Activated naive CD8-positive, alpha-beta T cell treated with anti-CD3 and anti-CD28 coated beads, Interleukin-2, amount 50 U/mL, for 24 hours (primary cell): Measurements from ENCODE around the gene FADS2.

Source experiments
- ATAC-seq: fragments of 150-1000 bp; cut with Tn5 transposase; one replicate; pipeline ENCODE4 v1.10.0; 2021
- DNase-seq: peaks from one replicate; pipeline ENCODE4 v3.0.0; 2021
- H3K27ac Mint-ChIP-seq: one replicate; pipeline ENCODE4 v1.8.0; 2021; ENCODE audit warnings: mild to moderate bottlenecking, mixed read lengths
- H3K27me3 Mint-ChIP-seq: one replicate; pipeline ENCODE4 v1.8.0; 2021; ENCODE audit warnings: mixed read lengths
- H3K36me3 Mint-ChIP-seq: one replicate; pipeline ENCODE4 v1.8.0; 2021; ENCODE audit warnings: low read depth, mixed read lengths
- H3K4me1 Mint-ChIP-seq: one replicate; pipeline ENCODE4 v1.8.0; 2021; ENCODE audit warnings: mixed read lengths
- H3K4me3 Mint-ChIP-seq: one replicate; pipeline ENCODE4 v1.8.0; 2021; ENCODE audit warnings: mild to moderate bottlenecking, moderate library complexity, mixed read lengths
- H3K9me3 Mint-ChIP-seq: one replicate; pipeline ENCODE4 v1.8.0; 2021; ENCODE audit warnings: mixed read lengths

The FADS2 gene

GRCh38 chr11:61910187-61911127 lies 82.4 kb downstream of the FADS2 start:
- H3K9me3 Mint-ChIP-seq = no peaks in the 10 kb centered on the region
- no peak for DNase-seq
- no peak overlapping the region for H3K27ac Mint-ChIP-seq
- peaks cover 14% of the 10 kb centered on the region for H3K27me3 Mint-ChIP-seq
- H3K4me1 Mint-ChIP-seq = no peaks in the 10 kb centered on the region
- H3K4me3 Mint-ChIP-seq = no peak overlapping the region
- ATAC-seq = no peak
- H3K36me3 Mint-ChIP-seq = no peaks in the 10 kb centered on the region

- Mint-ChIP-seq H3K4me3 (no peak overlapping the region), H3K36me3 (no peaks in the 10 kb centered on the region)
Measured at GRCh38 chr11:61911128-61911700, 83.1 kb downstream of the FADS2 start.

GRCh38 chr11:61911701-61912529 lies 83.8 kb downstream of the FADS2 start:
- no peaks in the 10 kb centered on the region for H3K9me3 Mint-ChIP-seq
- DNase-seq (no peak), ATAC-seq (no peak)
- H3K36me3 Mint-ChIP-seq = no peaks in the 10 kb centered on the region
- peaks cover 24% of the 10 kb centered on the region for H3K27me3 Mint-ChIP-seq
- H3K4me3 Mint-ChIP-seq = no peak overlapping the region
- H3K27ac Mint-ChIP-seq = no peak overlapping the region
- H3K4me1 Mint-ChIP-seq = no peaks in the 10 kb centered on the region

More at GRCh38 chr11:61911128-61911700, 83.1 kb downstream of the FADS2 start:
- Mint-ChIP-seq H3K27ac (no peak overlapping the region), H3K9me3 (no peaks in the 10 kb centered on the region), H3K4me1 (no peaks in the 10 kb centered on the region), H3K27me3 (peaks cover 18% of the 10 kb centered on the region)
- DNase-seq (no peak), ATAC-seq (no peak)

DNA sequence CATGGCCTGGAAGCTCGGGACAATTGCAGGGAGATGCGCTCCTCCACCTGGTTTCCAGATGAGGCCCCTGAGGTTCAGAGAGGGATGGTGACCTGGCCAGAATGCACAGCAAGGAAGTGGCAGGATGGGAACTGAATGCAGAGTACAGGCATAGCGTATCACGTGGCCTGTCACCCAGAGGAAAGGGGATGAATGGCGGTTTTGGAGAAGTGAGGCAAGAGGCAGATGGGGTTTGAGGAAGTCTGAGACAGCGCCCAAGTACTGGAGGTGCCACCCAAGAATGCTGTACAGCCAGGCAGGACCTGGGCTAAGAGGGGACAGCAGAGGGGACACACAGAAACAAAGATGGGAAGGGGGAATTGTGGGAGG lies 84.4 kb downstream of the FADS2 start:
- H3K36me3 Mint-ChIP-seq = no peaks in the 10 kb centered on the region
- peaks cover 24% of the 10 kb centered on the region for H3K27me3 Mint-ChIP-seq
- no peaks in the 10 kb centered on the region for H3K4me1 Mint-ChIP-seq
- no peaks in the 10 kb centered on the region for H3K9me3 Mint-ChIP-seq
- ATAC-seq (no peak), DNase-seq (no peak)
- H3K27ac Mint-ChIP-seq = no peak overlapping the region
- no peak overlapping the region for H3K4me3 Mint-ChIP-seq

GRCh38 chr11:61912991-61913698 lies 85.0 kb downstream of the FADS2 start:
- ATAC-seq = no peak

GRCh38 chr11:61913699-61914395 lies 85.7 kb downstream of the FADS2 start:
- ATAC-seq = no peak
- no peaks in the 10 kb centered on the region for H3K36me3 Mint-ChIP-seq
- no peaks in the 10 kb centered on the region for H3K9me3 Mint-ChIP-seq
- no peak for DNase-seq
- peaks cover 38% of the 10 kb centered on the region for H3K27me3 Mint-ChIP-seq
- H3K27ac Mint-ChIP-seq = no peak overlapping the region
- H3K4me1 Mint-ChIP-seq = peaks cover 1% of the 10 kb centered on the region
- H3K4me3 Mint-ChIP-seq = no peak overlapping the region

More at GRCh38 chr11:61912991-61913698, 85.0 kb downstream of the FADS2 start:
- Mint-ChIP-seq H3K27me3 (peaks cover 31% of the 10 kb centered on the region), H3K36me3 (no peaks in the 10 kb centered on the region), H3K4me3 (no peak overlapping the region), H3K4me1 (peaks cover 1% of the 10 kb centered on the region), H3K27ac (no peak overlapping the region), H3K9me3 (no peaks in the 10 kb centered on the region)
- no peak for DNase-seq

DNA sequence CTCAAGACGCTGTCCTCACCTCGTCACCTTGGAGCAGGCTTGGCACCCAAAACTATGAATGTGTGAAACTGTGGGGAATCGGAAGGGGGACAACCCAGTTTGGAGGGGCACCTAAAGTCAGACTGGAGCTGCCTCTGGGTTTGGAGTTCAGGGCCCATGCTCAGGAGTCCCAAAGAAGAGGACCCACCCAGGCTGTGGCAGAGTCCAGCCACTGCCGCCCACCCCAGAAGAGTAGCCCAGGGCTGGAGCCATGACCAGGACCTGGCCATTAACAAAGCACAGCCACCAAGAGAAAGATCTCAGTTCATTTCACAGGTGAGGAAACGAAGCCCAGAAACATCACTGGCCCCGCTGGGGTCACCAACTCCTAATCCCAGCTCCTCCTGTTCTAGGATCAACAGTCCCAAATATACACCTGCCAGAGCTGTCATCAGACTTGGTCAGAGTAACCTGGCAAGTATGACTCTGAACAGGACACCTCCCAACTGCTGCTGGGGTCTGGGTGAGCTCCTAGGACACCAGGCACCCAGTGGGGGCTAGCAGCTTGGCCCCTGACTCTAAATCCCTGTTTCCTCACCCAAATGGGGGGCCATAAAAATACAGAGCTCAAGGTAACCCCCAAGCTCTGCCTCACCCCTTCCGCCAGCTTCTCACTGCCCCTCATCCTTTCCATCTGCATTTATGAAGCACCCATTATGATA lies 86.5 kb downstream of the FADS2 start:
- Mint-ChIP-seq H3K4me3 (no peak overlapping the region), H3K27ac (no peak overlapping the region), H3K4me1 (peaks cover 1% of the 10 kb centered on the region), H3K27me3 (peaks cover 45% of the 10 kb centered on the region), H3K9me3 (no peaks in the 10 kb centered on the region), H3K36me3 (no peaks in the 10 kb centered on the region)
- DNase-seq (no peak), ATAC-seq (no peak)

DNA sequence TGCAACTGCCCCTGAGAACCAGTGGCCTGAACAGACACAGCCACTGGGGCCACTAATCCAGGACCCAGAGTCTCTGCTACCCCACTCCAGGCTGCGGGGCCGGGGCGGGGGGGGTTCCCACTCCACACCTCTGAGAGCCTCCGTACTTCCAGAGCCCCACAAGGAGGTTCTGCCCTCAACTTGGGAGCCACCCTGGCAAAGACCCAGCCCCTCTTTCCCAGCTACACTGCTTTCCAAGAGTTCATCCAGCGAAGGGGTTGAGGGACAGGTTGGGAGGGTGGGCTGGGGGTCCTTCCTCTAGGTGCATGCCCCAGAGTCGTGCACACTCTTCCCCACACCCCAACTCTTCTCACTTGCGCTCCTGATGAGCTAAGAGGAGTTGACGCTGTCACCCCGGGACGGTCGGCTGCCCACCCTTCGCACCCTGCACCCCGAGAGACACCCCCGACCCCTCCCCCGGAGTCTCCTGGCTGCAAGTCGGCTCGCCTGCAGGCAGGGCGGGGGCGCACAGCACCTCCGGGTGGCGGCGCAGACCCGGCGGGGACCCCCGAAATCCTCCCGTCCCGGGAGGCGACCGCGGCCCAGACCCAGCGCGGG lies 88.7 kb downstream of the FADS2 start:
- H3K9me3 Mint-ChIP-seq = no peaks in the 10 kb centered on the region
- H3K27me3 Mint-ChIP-seq = peaks cover 61% of the 10 kb centered on the region
- ATAC-seq = no peak
- DNase-seq = no peak
- no peak overlapping the region for H3K4me3 Mint-ChIP-seq
- H3K27ac Mint-ChIP-seq = no peak overlapping the region
- peaks cover 1% of the 10 kb centered on the region for H3K4me1 Mint-ChIP-seq
- H3K36me3 Mint-ChIP-seq = no peaks in the 10 kb centered on the region
